ENCODE data around the gene SDC3. TPM values are rescaled to one million over a fixed set of nuclear protein-coding genes. Genes with fewer than 3 reads are reported as not detected.

Gene SDC3
- total and polyA plus RNA-seq, 2 of the 8 experiments (the other 6 are each of a cell fraction or from before 2014, with no cell fraction given) = 7.0 to 27.0 TPM

- H3K18ac ChIP-seq (ENCODE audit: extremely low read depth, low read length) = no peak overlapping the region
- TF ChIP-seq TAF1 (IDR thresholded peaks at IDR 0.05; ENCODE audit: low read depth, low read length) (no peak), TCF12 (IDR thresholded peaks at IDR 0.05; ENCODE audit: low read depth, low read length) (no peak), SAP30 (IDR thresholded peaks at IDR 0.05; ENCODE audit: insufficient read depth, insufficient replicate concordance, low read length) (no peak), MAFK (IDR thresholded peaks at IDR 0.05; ENCODE audit: low read depth, low read length) (no peak), NRF1 (IDR thresholded peaks at IDR 0.05; ENCODE audit: low read depth, low read length) (no peak), CEBPB (IDR thresholded peaks at IDR 0.05; ENCODE audit: low read depth, low read length) (no peak), TAF7 (optimal IDR thresholded peaks at IDR 0.05; ENCODE audit: borderline replicate concordance, low read depth, low read length) (no peak), ATF3 (IDR thresholded peaks at IDR 0.05; ENCODE audit: insufficient read depth, low read depth, low read length) (no peak), CBX8 (IDR thresholded peaks at IDR 0.05; ENCODE audit: borderline replicate concordance, low read depth, low read length) (no peak), EP300 (IDR thresholded peaks at IDR 0.05; ENCODE audit: borderline replicate concordance in 1 of 2, low read depth in 2 of 2, low read length in 2 of 2) (no peak), SIRT6 (IDR thresholded peaks at IDR 0.05; ENCODE audit: low read length) (no peak), KDM1A (IDR thresholded peaks at IDR 0.05; ENCODE audit: borderline replicate concordance, low read length) (no peak), POLR2A (IDR thresholded peaks at IDR 0.05; ENCODE audit: control extremely low read depth in 1 of 2, low read depth in 2 of 2, low read length in 2 of 2) (no peak)
- TF ChIP-seq, protein P1, sequence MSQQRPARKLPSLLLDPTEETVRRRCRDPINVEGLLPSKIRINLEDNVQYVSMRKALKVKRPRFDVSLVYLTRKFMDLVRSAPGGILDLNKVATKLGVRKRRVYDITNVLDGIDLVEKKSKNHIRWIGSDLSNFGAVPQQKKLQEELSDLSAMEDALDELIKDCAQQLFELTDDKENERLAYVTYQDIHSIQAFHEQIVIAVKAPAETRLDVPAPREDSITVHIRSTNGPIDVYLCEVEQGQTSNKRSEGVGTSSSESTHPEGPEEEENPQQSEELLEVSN (IDR thresholded peaks at IDR 0.05) = no peak
These were observed 12.3 kb upstream of the SDC3 start for GRCh38 chr1:30920827-30921226.

More at GRCh38 chr1:30920827-30921226, 12.3 kb upstream of the SDC3 start:
- Histone ChIP-seq H2BK15ac (ENCODE audit: low read length) (no peak overlapping the region), H2BK120ac (replicated peaks; ENCODE audit: low read depth, low read length) (no peak overlapping the region), H2BK12ac (ENCODE audit: low read depth, low read length) (no peak overlapping the region), H3K27me3 (replicated peaks in 1 of 4; ENCODE audit: control insufficient read depth in 3 of 4, extremely low read depth in 1 of 4, insufficient read depth in 3 of 4, low read length in 3 of 4) (no peaks in the 10 kb centered on the region), H3K4me2 (ENCODE audit: insufficient read depth in 1 of 2, low read depth in 2 of 2, low read length in 2 of 2) (no peak overlapping the region), H4K20me1 (replicated peaks in 1 of 2; ENCODE audit: control insufficient read depth in 1 of 2, insufficient read depth in 2 of 2, low read length in 2 of 2) (no peaks in the 10 kb centered on the region), H2AK5ac (ENCODE audit: low read depth, low read length) (no peak overlapping the region), H2BK20ac (ENCODE audit: low read length) (no peak overlapping the region), H4K91ac (replicated peaks; ENCODE audit: insufficient read length, low read length) (no peak overlapping the region), H3K27ac (ENCODE audit: low read depth, low read length) (no peak overlapping the region), H3K4me3 (ENCODE audit: extremely low read depth in 1 of 4, insufficient read depth in 2 of 4, low read depth in 3 of 4, low read length in 4 of 4) (no peak overlapping the region), H2BK5ac (ENCODE audit: low read depth, low read length) (no peak overlapping the region), H2AFZ (ENCODE audit: low read length) (no peak overlapping the region), H3K4ac (replicated peaks; ENCODE audit: insufficient read length, low read depth, low read length) (no peak overlapping the region), H3K36me3 (ENCODE audit: control insufficient read depth in 2 of 4, insufficient read depth in 4 of 4, low read length in 3 of 4) (no peaks in the 10 kb centered on the region), H3K79me1 (ENCODE audit: low read depth, low read length) (no peaks in the 10 kb centered on the region), H4K8ac (ENCODE audit: extremely low read depth, insufficient read depth, low read length) (no peak overlapping the region), H3K9me3 (ENCODE audit: insufficient read depth in 2 of 2, low read depth in 1 of 2, low read length in 1 of 2) (no peaks in the 10 kb centered on the region), H3K9ac (replicated peaks in 1 of 4; ENCODE audit: extremely low read depth in 1 of 4, low read depth in 3 of 4, low read length in 3 of 4) (no peak overlapping the region), H3K4me1 (replicated peaks in 1 of 4; ENCODE audit: control insufficient read depth in 3 of 4, insufficient read depth in 4 of 4, low read length in 3 of 4) (no peaks in the 10 kb centered on the region), H3K23ac (ENCODE audit: insufficient read length) (no peak overlapping the region), H3K23me2 (ENCODE audit: low read depth, low read length) (no peaks in the 10 kb centered on the region), H3K79me2 (ENCODE audit: control insufficient read depth in 1 of 2, insufficient read depth in 2 of 2, low read length in 2 of 2) (no peaks in the 10 kb centered on the region), H3K56ac (replicated peaks; ENCODE audit: insufficient read length, low read depth, low read length) (no peak overlapping the region), H4K5ac (ENCODE audit: insufficient read length, low read depth, low read length) (no peak overlapping the region), H3K14ac (ENCODE audit: insufficient read length) (no peak overlapping the region)
- DNase-seq (ENCODE audit: low read depth in 1 of 2, low spot score in 2 of 2) (no peak), FAIRE-seq (no peak)
- CTCF ChIA-PET (ENCODE audit: partially characterized antibody) = interaction anchor here (0.7 to 27.2 kb wide), 7 partner anchors 9 to 213 kb away, joined by 4 to 1519 read pairs (median 24); no protein-coding TSS in a partner anchor
- POLR2A ChIA-PET (ENCODE audit: partially characterized antibody) = interaction anchor here (0.7 to 1.4 kb wide), 3 partner anchors 10 to 23 kb away, joined by 3 read pairs; no protein-coding TSS in a partner anchor
- 91% methylated on average over 7 of the region's 7 CpGs; no CpG with 5 or more reads in 1 of the 2 experiments for WGBS, 2 experiments (ENCODE audit: extremely low coverage in 1 of 2, insufficient coverage in 1 of 2, insufficient read length in 1 of 2, insufficient replicate concordance in 2 of 2, low coverage in 1 of 2, low lambda C conversion rate in 2 of 2, missing lambda C conversion rate in 1 of 2)
